ENCODE results near the gene ARL5A. TPM values are rescaled to one million over a fixed set of nuclear protein-coding genes. Genes with fewer than 3 reads are reported as not detected.
A peak's percentile ranks its signal among the peaks of the same experiment; 100 is the strongest.
"Not testable (repeated sequence)": the region's sequence is repeated elsewhere in the genome, so short reads cannot be mapped to it uniquely, and the experiment has no call there.

ARL5A gene, protein sequence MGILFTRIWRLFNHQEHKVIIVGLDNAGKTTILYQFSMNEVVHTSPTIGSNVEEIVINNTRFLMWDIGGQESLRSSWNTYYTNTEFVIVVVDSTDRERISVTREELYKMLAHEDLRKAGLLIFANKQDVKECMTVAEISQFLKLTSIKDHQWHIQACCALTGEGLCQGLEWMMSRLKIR
- 10 to 100 TPM in 1 of 2 donors, 1 to 10 TPM in 1; 8.5 to 17.2 TPM for polyA plus RNA-seq

DNA sequence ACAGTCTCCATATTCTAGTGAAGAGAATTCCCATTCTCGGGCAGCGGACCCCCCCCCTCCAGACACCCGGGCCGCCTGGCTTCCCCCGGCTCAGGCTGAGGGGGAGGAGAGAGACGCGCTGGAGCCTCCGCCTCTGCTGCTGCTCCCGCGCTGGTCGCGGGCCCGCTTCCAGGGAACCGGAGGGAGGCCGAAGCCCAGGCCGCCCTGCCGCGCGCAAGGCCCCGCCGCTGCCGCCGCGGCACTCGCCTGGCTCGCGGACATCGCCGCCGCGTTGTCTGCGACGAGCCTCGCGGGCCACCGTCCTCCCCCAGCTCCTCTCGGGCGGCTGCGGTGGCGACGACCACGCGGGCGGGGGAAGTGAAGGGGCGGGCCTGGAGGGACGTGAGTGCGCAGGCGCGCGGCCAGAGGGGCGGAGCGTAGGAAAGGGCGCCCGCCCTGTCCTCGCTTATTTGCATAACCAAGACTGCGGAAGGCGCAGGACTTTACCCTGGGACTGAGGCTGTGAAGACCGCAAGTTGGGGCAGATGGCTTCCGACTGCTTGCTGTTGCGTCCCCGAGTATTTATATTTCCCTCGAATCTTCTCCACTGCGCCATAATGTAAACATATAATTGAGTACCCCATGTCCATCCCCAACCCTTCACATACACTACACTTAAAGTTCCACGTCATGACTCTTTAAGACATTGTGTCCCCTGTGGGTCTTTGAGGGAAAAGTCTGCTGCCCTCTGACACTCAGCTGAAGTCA, at the start of gene ARL5A:
TSS of gene ARL5A (minus strand) at position 279 of the 747 bp plus-strand sequence. CDS start at position 34, 245 bp downstream.
- peak within 1 kb of the TSS; percentile 85 to 99 for H3K4me3 ChIP-seq (ENCODE audit: low read depth in 1 of 2, low read length in 2 of 2)
- no peaks in the 10 kb centered on the region for H3K4me1 ChIP-seq (ENCODE audit: control insufficient read depth in 2 of 2, insufficient read depth in 2 of 2, low read length in 1 of 2)
- 1% methylated on average over 49 to 64 of the region's 64 CpGs for WGBS, 2 donors
- H3K9me3 ChIP-seq (ENCODE audit: control insufficient read depth in 2 of 2, insufficient read depth in 1 of 2, low read depth in 1 of 2, low read length in 1 of 2), result no peaks in the 10 kb centered on the region
- H3K27ac ChIP-seq (ENCODE audit: low read depth in 2 of 2, low read length in 1 of 2), result peak within 1 kb of the TSS; percentile 92
- H3K36me3 ChIP-seq (ENCODE audit: control insufficient read depth in 2 of 2, insufficient read depth in 2 of 2, low read length in 1 of 2), result no peaks in the 10 kb centered on the region
- no peaks in the 10 kb centered on the region for H3K27me3 ChIP-seq (ENCODE audit: control insufficient read depth in 1 of 2, insufficient read depth in 2 of 2, low read length in 2 of 2)

DNA sequence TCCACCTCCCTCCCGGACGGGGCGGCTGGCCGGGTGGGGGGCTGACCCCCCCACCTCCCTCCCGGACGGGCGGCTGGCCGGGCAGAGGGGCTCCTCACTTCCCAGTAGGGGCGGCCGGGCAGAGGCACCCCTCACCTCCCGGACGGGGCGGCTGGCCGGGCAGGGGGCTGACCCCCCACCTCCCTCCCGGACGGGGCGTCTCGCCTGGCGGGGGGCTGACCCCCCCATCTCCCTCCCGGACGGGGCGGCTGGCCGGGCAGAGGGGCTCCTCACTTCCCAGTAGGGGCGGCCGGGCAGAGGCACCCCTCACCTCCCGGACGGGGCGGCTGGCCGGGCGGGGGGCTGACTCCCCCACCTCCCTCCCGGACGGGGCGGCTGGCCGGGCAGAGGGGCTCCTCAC, 47.4 kb upstream of the ARL5A start:
- H3K4me3 ChIP-seq (ENCODE audit: low read depth in 1 of 2, low read length in 2 of 2); H3K9me3 ChIP-seq (ENCODE audit: control insufficient read depth in 2 of 2, insufficient read depth in 1 of 2, low read depth in 1 of 2, low read length in 1 of 2); H3K36me3 ChIP-seq (ENCODE audit: control insufficient read depth in 2 of 2, insufficient read depth in 2 of 2, low read length in 1 of 2); H3K27ac ChIP-seq (ENCODE audit: low read depth in 2 of 2, low read length in 1 of 2); H3K4me1 ChIP-seq (ENCODE audit: control insufficient read depth in 2 of 2, insufficient read depth in 2 of 2, low read length in 1 of 2); H3K27me3 ChIP-seq (ENCODE audit: control insufficient read depth in 1 of 2, insufficient read depth in 2 of 2, low read length in 2 of 2): not testable (repeated sequence)
- 88 to 91% methylated on average over 8 to 23 of the region's 34 CpGs for whole genome bisulfite sequencing, 2 donors

DNA sequence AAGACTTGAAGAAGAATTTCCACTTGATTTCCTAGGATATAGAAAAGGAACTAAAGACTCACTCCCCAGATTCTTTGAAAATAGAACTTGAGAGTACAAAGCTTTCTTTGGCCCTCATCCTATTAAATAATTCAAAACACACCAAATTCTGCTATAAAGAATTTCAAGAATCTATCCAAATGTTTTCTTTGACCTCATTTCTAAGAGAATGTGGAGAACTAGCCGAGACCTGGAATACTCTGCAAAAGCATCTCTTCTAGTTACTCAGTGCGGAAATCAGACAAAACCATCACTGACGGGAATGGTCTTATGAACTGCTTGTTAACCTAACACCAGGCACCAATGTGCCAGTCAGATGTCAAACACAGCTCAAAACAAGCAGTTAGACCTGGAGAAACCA, 44.2 kb upstream of the ARL5A start:
- Histone ChIP-seq H3K4me1 (ENCODE audit: control insufficient read depth in 2 of 2, insufficient read depth in 2 of 2, low read length in 1 of 2) (no peaks in the 10 kb centered on the region), H3K27ac (ENCODE audit: low read depth in 2 of 2, low read length in 1 of 2) (no peak overlapping the region), H3K36me3 (ENCODE audit: control insufficient read depth in 2 of 2, insufficient read depth in 2 of 2, low read length in 1 of 2) (no peaks in the 10 kb centered on the region), H3K9me3 (ENCODE audit: control insufficient read depth in 2 of 2, insufficient read depth in 1 of 2, low read depth in 1 of 2, low read length in 1 of 2) (no peaks in the 10 kb centered on the region), H3K4me3 (ENCODE audit: low read depth in 1 of 2, low read length in 2 of 2) (no peak overlapping the region), H3K27me3 (ENCODE audit: control insufficient read depth in 1 of 2, insufficient read depth in 2 of 2, low read length in 2 of 2) (no peaks in the 10 kb centered on the region)
- WGBS, 2 donors, result 88 to 91% methylated on average over 3 of the region's 3 CpGs

DNA sequence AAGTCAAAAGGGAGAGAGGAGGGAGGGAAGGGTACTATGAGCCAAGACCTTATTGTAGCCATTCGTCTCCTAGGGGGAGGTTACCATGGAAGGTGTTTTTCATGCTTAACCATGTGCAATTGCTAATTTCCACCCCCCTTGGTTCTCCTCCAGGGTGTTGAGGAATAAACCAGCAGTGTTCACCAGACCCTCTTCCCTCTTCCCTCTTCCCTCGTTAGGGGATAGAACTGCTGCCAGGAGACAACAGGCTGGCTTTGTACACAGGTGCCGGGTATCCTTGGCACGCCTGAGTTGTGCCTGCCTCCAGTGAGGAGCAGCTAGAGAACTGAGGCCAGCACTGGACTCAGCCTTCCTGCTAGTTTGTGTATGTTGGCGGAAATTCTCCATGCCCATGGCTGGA, 41.1 kb upstream of the ARL5A start:
- Histone ChIP-seq H3K4me1 (ENCODE audit: control insufficient read depth in 2 of 2, insufficient read depth in 2 of 2, low read length in 1 of 2) (no peaks in the 10 kb centered on the region), H3K9me3 (ENCODE audit: control insufficient read depth in 2 of 2, insufficient read depth in 1 of 2, low read depth in 1 of 2, low read length in 1 of 2) (no peaks in the 10 kb centered on the region), H3K36me3 (ENCODE audit: control insufficient read depth in 2 of 2, insufficient read depth in 2 of 2, low read length in 1 of 2) (no peaks in the 10 kb centered on the region), H3K4me3 (ENCODE audit: low read depth in 1 of 2, low read length in 2 of 2) (no peak overlapping the region), H3K27ac (ENCODE audit: low read depth in 2 of 2, low read length in 1 of 2) (no peak overlapping the region), H3K27me3 (ENCODE audit: control insufficient read depth in 1 of 2, insufficient read depth in 2 of 2, low read length in 2 of 2) (no peaks in the 10 kb centered on the region)
- WGBS, 2 donors, result 76 to 80% methylated on average over 5 of the region's 5 CpGs

DNA sequence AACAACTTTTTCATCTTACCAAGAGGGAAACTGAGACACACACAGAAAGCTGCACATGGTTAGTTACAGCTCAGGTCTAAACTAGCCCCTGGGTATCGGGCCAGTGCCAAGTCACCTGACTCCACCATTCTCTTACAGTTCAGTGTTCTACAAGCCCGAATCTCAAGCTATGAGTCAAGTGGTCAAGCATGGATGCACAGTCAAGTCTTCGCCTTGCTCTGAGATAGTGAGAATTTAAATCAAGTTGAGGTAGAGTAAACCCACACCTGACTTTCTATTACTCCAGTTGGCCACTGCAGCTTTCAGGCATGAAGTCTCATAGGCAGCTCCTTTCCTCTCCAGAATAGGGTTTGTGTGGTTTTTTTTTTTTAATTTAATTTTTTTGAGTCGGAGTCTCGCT, 34.5 kb upstream of the ARL5A start:
- Histone ChIP-seq H3K27me3 (ENCODE audit: control insufficient read depth in 1 of 2, insufficient read depth in 2 of 2, low read length in 2 of 2) (no peaks in the 10 kb centered on the region), H3K36me3 (ENCODE audit: control insufficient read depth in 2 of 2, insufficient read depth in 2 of 2, low read length in 1 of 2) (no peaks in the 10 kb centered on the region), H3K4me3 (ENCODE audit: low read depth in 1 of 2, low read length in 2 of 2) (no peak overlapping the region), H3K27ac (ENCODE audit: low read depth in 2 of 2, low read length in 1 of 2) (no peak overlapping the region), H3K9me3 (ENCODE audit: control insufficient read depth in 2 of 2, insufficient read depth in 1 of 2, low read depth in 1 of 2, low read length in 1 of 2) (no peaks in the 10 kb centered on the region), H3K4me1 (ENCODE audit: control insufficient read depth in 2 of 2, insufficient read depth in 2 of 2, low read length in 1 of 2) (no peaks in the 10 kb centered on the region)
- 87 to 90% methylated on average over 5 of the region's 5 CpGs for WGBS, 2 donors

DNA sequence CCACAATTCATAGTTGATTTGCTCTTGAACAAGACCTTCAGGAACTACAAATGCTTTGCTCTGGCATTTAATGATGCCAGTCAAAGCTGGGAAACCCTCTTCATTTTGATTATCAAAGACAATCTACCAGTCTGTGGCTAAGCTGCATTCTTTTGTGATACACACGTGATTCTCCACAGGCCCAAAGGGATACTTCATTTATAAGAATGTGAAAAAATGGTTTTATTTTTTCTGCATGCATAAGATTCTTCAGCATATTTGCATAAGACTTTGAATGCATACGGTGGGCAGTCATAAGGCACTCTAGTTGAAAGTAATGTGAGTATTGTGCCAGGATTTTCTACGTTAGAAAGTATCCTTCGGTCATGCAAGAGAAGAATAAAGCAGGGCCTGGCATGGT, 33.0 kb upstream of the ARL5A start:
- Histone ChIP-seq H3K27me3 (ENCODE audit: control insufficient read depth in 1 of 2, insufficient read depth in 2 of 2, low read length in 2 of 2) (no peaks in the 10 kb centered on the region), H3K4me1 (ENCODE audit: control insufficient read depth in 2 of 2, insufficient read depth in 2 of 2, low read length in 1 of 2) (no peaks in the 10 kb centered on the region), H3K9me3 (ENCODE audit: control insufficient read depth in 2 of 2, insufficient read depth in 1 of 2, low read depth in 1 of 2, low read length in 1 of 2) (no peaks in the 10 kb centered on the region), H3K4me3 (ENCODE audit: low read depth in 1 of 2, low read length in 2 of 2) (no peak overlapping the region), H3K36me3 (ENCODE audit: control insufficient read depth in 2 of 2, insufficient read depth in 2 of 2, low read length in 1 of 2) (no peaks in the 10 kb centered on the region), H3K27ac (ENCODE audit: low read depth in 2 of 2, low read length in 1 of 2) (no peak overlapping the region)
- WGBS, 2 donors, result 80 to 86% methylated on average over 4 of the region's 4 CpGs

DNA sequence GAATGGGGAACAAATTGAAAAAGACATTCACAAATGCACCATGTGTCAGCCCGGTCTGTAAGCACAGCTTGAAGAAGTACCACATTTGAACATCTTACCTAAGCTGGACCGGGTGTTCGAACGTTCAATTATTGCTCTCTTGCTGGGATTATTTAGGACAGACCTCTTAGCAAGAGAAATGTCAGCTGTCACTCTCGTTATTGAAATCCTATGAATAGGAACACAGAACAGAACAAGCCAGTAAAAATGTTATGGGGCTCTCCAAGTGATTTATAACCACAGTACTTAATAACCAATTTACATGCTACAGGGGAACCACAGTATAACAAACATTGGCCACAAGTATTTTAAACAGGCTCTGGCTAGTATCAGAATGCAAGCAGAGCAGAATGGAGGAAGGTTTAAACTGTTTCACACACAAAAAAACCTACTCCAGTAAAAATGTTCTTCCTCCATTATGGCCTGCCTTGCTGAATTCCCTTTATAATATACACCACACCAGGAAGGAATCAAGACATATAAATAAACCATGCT, 32.5 kb upstream of the ARL5A start:
- WGBS, 2 donors, result 82 to 87% methylated on average over 5 of the region's 5 CpGs
- Histone ChIP-seq H3K36me3 (ENCODE audit: control insufficient read depth in 2 of 2, insufficient read depth in 2 of 2, low read length in 1 of 2) (no peaks in the 10 kb centered on the region), H3K9me3 (ENCODE audit: control insufficient read depth in 2 of 2, insufficient read depth in 1 of 2, low read depth in 1 of 2, low read length in 1 of 2) (no peaks in the 10 kb centered on the region), H3K4me3 (ENCODE audit: low read depth in 1 of 2, low read length in 2 of 2) (no peak overlapping the region), H3K27ac (ENCODE audit: low read depth in 2 of 2, low read length in 1 of 2) (no peak overlapping the region), H3K4me1 (ENCODE audit: control insufficient read depth in 2 of 2, insufficient read depth in 2 of 2, low read length in 1 of 2) (no peaks in the 10 kb centered on the region), H3K27me3 (ENCODE audit: control insufficient read depth in 1 of 2, insufficient read depth in 2 of 2, low read length in 2 of 2) (no peaks in the 10 kb centered on the region)

DNA sequence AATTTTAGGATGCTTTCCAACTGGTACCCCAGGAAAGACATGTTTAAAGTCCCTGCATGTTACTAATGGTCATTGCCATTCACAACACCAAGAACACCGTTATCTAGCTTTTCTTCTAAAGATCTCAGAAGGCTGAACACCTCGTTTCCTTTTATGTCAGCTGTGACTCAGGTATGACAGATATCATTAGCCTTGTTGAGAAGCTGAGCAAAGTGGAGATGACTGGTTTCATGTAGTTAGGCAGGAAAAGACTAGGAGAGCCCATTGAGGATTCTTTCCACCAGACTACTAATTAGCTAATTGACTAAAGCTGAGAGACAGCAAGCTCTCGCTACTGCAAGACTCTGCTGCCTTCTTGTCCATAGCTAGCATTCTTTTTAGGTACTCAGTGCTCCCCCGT, 32.0 kb upstream of the ARL5A start:
- Histone ChIP-seq H3K4me3 (ENCODE audit: low read depth in 1 of 2, low read length in 2 of 2) (no peak overlapping the region), H3K9me3 (ENCODE audit: control insufficient read depth in 2 of 2, insufficient read depth in 1 of 2, low read depth in 1 of 2, low read length in 1 of 2) (no peaks in the 10 kb centered on the region), H3K4me1 (ENCODE audit: control insufficient read depth in 2 of 2, insufficient read depth in 2 of 2, low read length in 1 of 2) (no peaks in the 10 kb centered on the region), H3K27me3 (ENCODE audit: control insufficient read depth in 1 of 2, insufficient read depth in 2 of 2, low read length in 2 of 2) (no peaks in the 10 kb centered on the region), H3K36me3 (ENCODE audit: control insufficient read depth in 2 of 2, insufficient read depth in 2 of 2, low read length in 1 of 2) (no peaks in the 10 kb centered on the region), H3K27ac (ENCODE audit: low read depth in 2 of 2, low read length in 1 of 2) (no peak overlapping the region)
- WGBS, 2 donors, result 79 to 82% methylated on average over 4 of the region's 4 CpGs

DNA sequence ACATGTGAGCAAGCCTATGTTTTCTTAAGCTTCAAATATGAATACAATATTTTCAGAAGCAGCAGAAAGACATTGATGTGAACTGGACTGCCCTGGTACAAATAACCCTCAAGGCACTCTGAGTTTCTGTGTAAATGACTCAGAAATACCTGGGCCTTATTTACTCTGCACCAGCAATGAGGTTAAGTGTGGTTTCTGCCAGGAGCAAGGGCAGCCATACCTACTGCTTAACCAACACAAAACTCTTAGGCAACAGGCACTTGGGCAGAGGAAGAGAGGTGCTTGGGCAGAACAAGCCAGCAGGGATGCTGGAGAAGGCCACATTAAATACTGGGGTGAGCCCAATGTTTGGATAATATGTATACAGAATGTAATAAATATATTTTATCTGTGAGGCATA, 29.4 kb upstream of the ARL5A start:
- Histone ChIP-seq H3K27ac (ENCODE audit: low read depth in 2 of 2, low read length in 1 of 2) (peak overlapping the region in 1 of 2 donors; percentile 31), H3K4me3 (ENCODE audit: low read depth in 1 of 2, low read length in 2 of 2) (no peak overlapping the region), H3K36me3 (ENCODE audit: control insufficient read depth in 2 of 2, insufficient read depth in 2 of 2, low read length in 1 of 2) (no peaks in the 10 kb centered on the region), H3K4me1 (ENCODE audit: control insufficient read depth in 2 of 2, insufficient read depth in 2 of 2, low read length in 1 of 2) (no peaks in the 10 kb centered on the region), H3K27me3 (ENCODE audit: control insufficient read depth in 1 of 2, insufficient read depth in 2 of 2, low read length in 2 of 2) (no peaks in the 10 kb centered on the region), H3K9me3 (ENCODE audit: control insufficient read depth in 2 of 2, insufficient read depth in 1 of 2, low read depth in 1 of 2, low read length in 1 of 2) (no peaks in the 10 kb centered on the region)

DNA sequence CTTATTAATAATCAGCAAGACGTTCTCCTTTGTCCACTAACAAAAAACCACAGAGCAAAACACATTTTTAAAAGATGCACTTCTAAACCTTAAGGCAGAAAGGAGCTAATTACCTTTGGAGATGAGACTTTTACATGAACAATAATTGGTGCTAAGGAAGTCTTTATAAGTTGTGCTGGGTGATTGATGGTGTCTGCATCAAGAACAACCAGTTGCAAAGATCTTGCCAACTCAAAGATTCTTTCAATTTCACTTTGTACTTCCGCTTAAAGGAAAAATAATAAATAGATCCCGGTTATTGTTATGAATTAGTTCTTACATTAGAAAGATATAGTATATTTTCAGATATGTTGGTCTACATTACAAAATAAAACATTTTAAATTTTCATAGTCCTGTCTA, 26.9 kb upstream of the ARL5A start:
- Histone ChIP-seq H3K9me3 (ENCODE audit: control insufficient read depth in 2 of 2, insufficient read depth in 1 of 2, low read depth in 1 of 2, low read length in 1 of 2) (no peaks in the 10 kb centered on the region), H3K27ac (ENCODE audit: low read depth in 2 of 2, low read length in 1 of 2) (no peak overlapping the region), H3K4me1 (ENCODE audit: control insufficient read depth in 2 of 2, insufficient read depth in 2 of 2, low read length in 1 of 2) (no peaks in the 10 kb centered on the region), H3K36me3 (ENCODE audit: control insufficient read depth in 2 of 2, insufficient read depth in 2 of 2, low read length in 1 of 2) (no peaks in the 10 kb centered on the region), H3K4me3 (ENCODE audit: low read depth in 1 of 2, low read length in 2 of 2) (no peak overlapping the region), H3K27me3 (ENCODE audit: control insufficient read depth in 1 of 2, insufficient read depth in 2 of 2, low read length in 2 of 2) (no peaks in the 10 kb centered on the region)
- WGBS, 2 donors, result 74 to 84% methylated on average over 3 of the region's 3 CpGs

Data from esophagus (tissue), 2 donors.